HG02938 (cell line): ENCODE results near the gene LAMA3.

Experiments used
- ATAC-seq: cut with Tn5 transposase; IDR thresholded peaks from one replicate; pipeline ENCODE4 v1.9.1; 2021; ENCODE audit warnings: mild to moderate bottlenecking, moderate library complexity; ENCODE audit not compliant: unreplicated experiment

LAMA3 gene

GRCh38 chr18:23845988-23846630, 156.9 kb downstream of the LAMA3 start:
- ATAC-seq: no peak

- ATAC-seq: no peak
Measured at GRCh38 chr18:23847321-23847986, 158.2 kb downstream of the LAMA3 start.

- no peak for ATAC-seq
Measured at GRCh38 chr18:23849141-23849540, 159.9 kb downstream of the LAMA3 start.

- no peak for ATAC-seq
Measured at GRCh38 chr18:23850215-23850614, 161.0 kb downstream of the LAMA3 start.

- no peak for ATAC-seq
Measured at GRCh38 chr18:23851470-23852002, 162.3 kb downstream of the LAMA3 start.

GRCh38 chr18:23852236-23853045, 163.2 kb downstream of the LAMA3 start:
- peak; percentile 58 for ATAC-seq

- ATAC-seq: no peak
Measured at GRCh38 chr18:23853448-23854195, 164.4 kb downstream of the LAMA3 start.

GRCh38 chr18:23855721-23856120, 166.5 kb downstream of the LAMA3 start:
- ATAC-seq: no peak

- no peak for ATAC-seq
Measured at GRCh38 chr18:23856466-23857163, 167.4 kb downstream of the LAMA3 start.

- no peak for ATAC-seq
Measured at GRCh38 chr18:23857164-23857552, 167.9 kb downstream of the LAMA3 start.

GRCh38 chr18:23857756-23858155, 168.5 kb downstream of the LAMA3 start:
- ATAC-seq: no peak

GRCh38 chr18:23859466-23860336, 170.4 kb downstream of the LAMA3 start:
- no peak for ATAC-seq

GRCh38 chr18:23861326-23861725, 172.1 kb downstream of the LAMA3 start:
- ATAC-seq: no peak

GRCh38 chr18:23861805-23862470, 172.7 kb downstream of the LAMA3 start:
- no peak for ATAC-seq

GRCh38 chr18:23864624-23865023, 175.4 kb downstream of the LAMA3 start:
- no peak for ATAC-seq

GRCh38 chr18:23867006-23867405, 177.8 kb downstream of the LAMA3 start:
- no peak for ATAC-seq

GRCh38 chr18:23868136-23868785, 179.0 kb downstream of the LAMA3 start:
- ATAC-seq: no peak

- ATAC-seq: no peak
Measured at GRCh38 chr18:23870676-23871380, 181.6 kb downstream of the LAMA3 start.
